Measurements from ENCODE around the gene ALLC. TPM values are rescaled to one million over a fixed set of nuclear protein-coding genes. Genes with fewer than 3 reads are reported as not detected.

Gene ALLC
- total RNA-seq, 1 experiment from 2014 or later: not detected

GRCh38 chr2:3736112-3736511 is 78.1 kb downstream of the ALLC start:
- Mint-ChIP-seq H3K4me3 (ENCODE audit: unreplicated experiment) (no peak overlapping the region), H3K36me3 (ENCODE audit: insufficient read depth, unreplicated experiment) (no peaks in the 10 kb centered on the region), H3K9me3 (ENCODE audit: unreplicated experiment) (no peaks in the 10 kb centered on the region), H3K27ac (ENCODE audit: low read depth, unreplicated experiment) (no peak overlapping the region), H3K4me1 (ENCODE audit: insufficient read depth, unreplicated experiment) (peaks cover 7% of the 10 kb centered on the region), H3K27me3 (ENCODE audit: insufficient read depth, unreplicated experiment) (peaks cover 16% of the 10 kb centered on the region)
- CTCF ChIA-PET: interaction anchor here (0.6 to 3.5 kb wide), 4 partner anchors 8 to 92 kb away, joined by 3 to 13 read pairs (median 5); no protein-coding TSS in a partner anchor
- POLR2A ChIA-PET: no interaction called here
- no peak for DNase-seq (ENCODE audit: unreplicated experiment)
- intact Hi-C loops (cut with micrococcal nuclease): loop anchor here (5.0 kb wide), 1 partner anchor 221 kb away; no protein-coding TSS in a partner anchor
- TF ChIP-seq CTCF (IDR thresholded peaks at IDR 0.05; ENCODE audit: unreplicated experiment): no peak
- BruUV-seq (replicated peaks): no TSS peak

- intact Hi-C loops (cut with micrococcal nuclease): loop anchor here (5.0 kb wide), 1 partner anchor 220 kb away; no protein-coding TSS in a partner anchor
- Mint-ChIP-seq H3K4me1 (ENCODE audit: insufficient read depth, unreplicated experiment) (no peaks in the 10 kb centered on the region), H3K9me3 (ENCODE audit: unreplicated experiment) (no peaks in the 10 kb centered on the region), H3K36me3 (ENCODE audit: insufficient read depth, unreplicated experiment) (no peaks in the 10 kb centered on the region), H3K4me3 (ENCODE audit: unreplicated experiment) (no peak overlapping the region), H3K27ac (ENCODE audit: low read depth, unreplicated experiment) (no peak overlapping the region), H3K27me3 (ENCODE audit: insufficient read depth, unreplicated experiment) (peaks cover 16% of the 10 kb centered on the region)
- ChIA-PET CTCF (interaction anchor here (1.0 to 3.5 kb wide), 3 partner anchors 9 to 90 kb away, joined by 3 to 13 read pairs (median 7); no protein-coding TSS in a partner anchor), POLR2A (no interaction called here)
- no peak for TF ChIP-seq CTCF (IDR thresholded peaks at IDR 0.05; ENCODE audit: unreplicated experiment)
- DNase-seq (ENCODE audit: unreplicated experiment): no peak
- no TSS peak for BruUV-seq (replicated peaks)
These were observed 79.1 kb downstream of the ALLC start for GRCh38 chr2:3737128-3737527.

GRCh38 chr2:3738454-3738853 is 80.5 kb downstream of the ALLC start:
- intact Hi-C loops (cut with micrococcal nuclease): loop anchor here (1.0 to 5.0 kb wide), 4 partner anchors 42 to 219 kb away; no protein-coding TSS in a partner anchor
- CTCF ChIA-PET: interaction anchor here (0.6 to 3.5 kb wide), 9 partner anchors 10 to 779 kb away, joined by 3 to 15 read pairs (median 5); no protein-coding TSS in a partner anchor
- no peak overlapping the region for H3K4me3 Mint-ChIP-seq (ENCODE audit: unreplicated experiment)
- peaks cover under 1% of the 10 kb centered on the region for H3K9me3 Mint-ChIP-seq (ENCODE audit: unreplicated experiment)
- BruUV-seq (replicated peaks): no TSS peak
- TF ChIP-seq CTCF (IDR thresholded peaks at IDR 0.05; ENCODE audit: unreplicated experiment): peak; percentile 60
- H3K27ac Mint-ChIP-seq (ENCODE audit: low read depth, unreplicated experiment): no peak overlapping the region
- no peaks in the 10 kb centered on the region for H3K36me3 Mint-ChIP-seq (ENCODE audit: insufficient read depth, unreplicated experiment)
- H3K27me3 Mint-ChIP-seq (ENCODE audit: insufficient read depth, unreplicated experiment): peaks cover 16% of the 10 kb centered on the region
- DNase-seq (ENCODE audit: unreplicated experiment): peak; percentile 74
- no peaks in the 10 kb centered on the region for H3K4me1 Mint-ChIP-seq (ENCODE audit: insufficient read depth, unreplicated experiment)
- POLR2A ChIA-PET: no interaction called here

- peaks cover 16% of the 10 kb centered on the region for H3K27me3 Mint-ChIP-seq (ENCODE audit: insufficient read depth, unreplicated experiment)
- no peak for TF ChIP-seq CTCF (IDR thresholded peaks at IDR 0.05; ENCODE audit: unreplicated experiment)
- ChIA-PET CTCF (interaction anchor here (0.6 to 3.5 kb wide), 9 partner anchors 11 to 1196 kb away, joined by 3 to 15 read pairs (median 5); no protein-coding TSS in a partner anchor), POLR2A (interaction anchor here (0.7 kb wide), 1 partner anchor 89 kb away, joined by 3 read pairs; no protein-coding TSS in a partner anchor)
- intact Hi-C loops (cut with micrococcal nuclease): loop anchor here (5.0 kb wide), 1 partner anchor 218 kb away; no protein-coding TSS in a partner anchor
- H3K9me3 Mint-ChIP-seq (ENCODE audit: unreplicated experiment): peaks cover 9% of the 10 kb centered on the region
- no peak for DNase-seq (ENCODE audit: unreplicated experiment)
- H3K4me3 Mint-ChIP-seq (ENCODE audit: unreplicated experiment): no peak overlapping the region
- BruUV-seq (replicated peaks): no TSS peak
- no peak overlapping the region for H3K27ac Mint-ChIP-seq (ENCODE audit: low read depth, unreplicated experiment)
- H3K36me3 Mint-ChIP-seq (ENCODE audit: insufficient read depth, unreplicated experiment): no peaks in the 10 kb centered on the region
- H3K4me1 Mint-ChIP-seq (ENCODE audit: insufficient read depth, unreplicated experiment): no peaks in the 10 kb centered on the region
These were observed 81.3 kb downstream of the ALLC start for GRCh38 chr2:3739313-3739712.

All from MCF 10A (cell line).